Heart left ventricle (tissue), 16 donors: ENCODE measurements around the gene PODNL1. TPM values are rescaled to one million over a fixed set of nuclear protein-coding genes. Genes with fewer than 3 reads are reported as not detected.

Source experiments
- ATAC-seq, 4 donors: fragments of 200-7000 bp; cut with Tn5 transposase; one replicate each; pipeline ENCODE4 v1.9.1; 2020 to 2022; ENCODE audit warnings: moderate library complexity in 4 of 4, mild to moderate bottlenecking in 3 of 4, moderate number of reproducible peaks in 1 of 4
- DNase-seq, 5 donors: peaks; one replicate each; pipeline ENCODE4 v3.0.0-alpha.2; 2020
- H3K27ac ChIP-seq, 12 donors: fragments of 200-600 bp; sonication (generic) in 4 of 12; one replicate each; pipeline versions ENCODE4 v1.5.0 to v1.8.0; 2016 to 2022; ENCODE audit warnings: mild to moderate bottlenecking in 2 of 12
- H3K27me3 ChIP-seq, 9 donors: fragments of 200-600 bp; sonication (generic) in 2 of 9; one replicate each; pipeline versions ENCODE4 v1.5.1 to v1.8.0; 2016 to 2022; ENCODE audit warnings: mild to moderate bottlenecking in 3 of 9
- H3K36me3 ChIP-seq, 9 donors: fragments of 200-600 bp; sonication (generic) in 2 of 9; one replicate each; pipeline versions ENCODE4 v1.5.0 to v1.8.0; 2018 to 2022; ENCODE audit warnings: mild to moderate bottlenecking in 2 of 9
- H3K4me1 ChIP-seq, 12 donors: fragments of 200-600 bp; sonication (generic) in 4 of 12; one replicate each; pipeline versions ENCODE4 v1.5.0 to v1.8.0; 2016 to 2022; ENCODE audit warnings: mild to moderate bottlenecking in 3 of 12
- H3K4me3 ChIP-seq, 12 donors: fragments of 200-600 bp; sonication (generic) in 4 of 12; one replicate each; pipeline versions ENCODE4 v1.5.0 to v1.8.0; 2017 to 2022; ENCODE audit warnings: mild to moderate bottlenecking in 9 of 12, moderate library complexity in 4 of 12
- H3K9me3 ChIP-seq, 12 donors: fragments of 200-600 bp; sonication (generic) in 4 of 12; one replicate each; pipeline versions ENCODE4 v1.5.0 to v1.8.0; 2016 to 2022; ENCODE audit warnings: mild to moderate bottlenecking in 1 of 12
- CTCF ChIP-seq, 12 donors: fragments of 200-600 bp; sonication (generic) in 4 of 12; IDR thresholded peaks; one replicate each; pipeline versions ENCODE4 v1.5.0 to v1.8.0; 2018 to 2022; ENCODE audit warnings: antibody characterized with exemption in 12 of 12, mild to moderate bottlenecking in 5 of 12
- POLR2A ChIP-seq, 2 donors: fragments of 450-650 bp; IDR thresholded peaks; one replicate each; pipeline ENCODE4 v1.6.1; 2017; ENCODE audit warnings: antibody characterized with exemption in 2 of 2, mild to moderate bottlenecking in 2 of 2, moderate library complexity in 2 of 2
- WGBS, 4 donors: extraction: QIAGEN DNeasy Blood & Tissue Kit in 2 of 4; methylation state at CpG; one replicate each; pipeline versions ENCODE4 v1.1.5 to v1.1.7; 2013 to 2018; 5-methylcytosine and 5-hydroxymethylcytosine counted together
- intact Hi-C, 10 donors: fragments of 100-400 bp; cut with DNase I; formaldehyde crosslinking; loops; one replicate each; pipeline versions ENCODE4 v1.11.1 to v1.14.2; 2022
- polyA plus RNA-seq, 2 donors: library from polyadenylated mRNA; stranded (reverse); fragments of 200-250 nt; gene quantifications; one replicate each; pipeline ENCODE4 v1.2.3, GENCODE V29; 2013
- total RNA-seq, 9 donors: library from RNA; depleted of rRNA in 2 of 9; stranded (reverse); fragments of >200 nt in 2 of 9; fragmentation: NEBNext Ultra II Directional in 3 of 9; extraction: Animal tissue kit (Norgen Biotek cat#: 25700) in 3 of 9; gene quantifications; one replicate each; pipeline versions ENCODE4 v1.1.0 to v1.2.4, GENCODE V29; 2016 to 2023
- donor health status: ischemic (EF 13 %, LVEDD 7.1; RV severe dilation, severe dysfunction).
- donor health status: healthy with polysubstance abuse.
- donor health status: DM: no; HTN: yes; CAD: no.
- donor health status: DM: no; HTN: no; CAD: no.
- donor health status: ischemic (EF 25% LVEDD 6.9; RV normal size, moderate dysfunction).
- donor health status: ischemic (EF 25% LVEDD 5.7; RV mildly dilated, moderate dysfunction).
- donor health status: healthy.
- donor health status: DM: yes; HTN: yes; CAD: no.
- donor health status: ischemic (EF 35%, LVEDD 5.7; RV mildly dilated, moderate dysfunction).
- donor health status: nonischemic (EF 11% LVEDD 7.7; RV severe dilation, severe dysfunction).
- donor health status: DM: yes; HTN: yes; CAD: no.
- donor health status: PGD.
- donor health status: ischemic (EF 29% LVEDD 5.4; RV normal size, mild dysfunction).
- donor health status: nonischemic (EF 23%, LVEDD 6.1; RV moderate dilation, normal function).

The PODNL1 gene
- total and polyA plus RNA-seq, 11 donors, result 0.36 to 6.3 (median 1.6) TPM; not detected in 1

- 80 to 83% (median 82%) methylated on average over 5 of the region's 5 CpGs for WGBS, 4 donors
These were observed 43.7 kb downstream of the PODNL1 start for GRCh38 chr19:13894552-13894951.

GRCh38 chr19:13892870-13893269 lies 45.3 kb downstream of the PODNL1 start:
- intact Hi-C loops, result no loop called here
- no peaks in the 10 kb centered on the region for H3K36me3 ChIP-seq

More at GRCh38 chr19:13894552-13894951, 43.7 kb downstream of the PODNL1 start:
- no peak for ATAC-seq
- Histone ChIP-seq H3K27ac (no peak overlapping the region), H3K27me3 (no peaks in the 10 kb centered on the region), H3K9me3 (no peaks in the 10 kb centered on the region), H3K4me3 (no peak overlapping the region), H3K36me3 (no peaks in the 10 kb centered on the region), H3K4me1 (no peaks in the 10 kb centered on the region)
- intact Hi-C loops, result no loop called here
- no peak for DNase-seq
- no peak for TF ChIP-seq CTCF (IDR thresholded peaks at IDR 0.05)
- no peak for TF ChIP-seq POLR2A (IDR thresholded peaks at IDR 0.05)

GRCh38 chr19:13890136-13890535 lies 48.1 kb downstream of the PODNL1 start:
- WGBS, 4 donors, result 87 to 93% (median 91%) methylated on average over 4 to 13 of the region's 13 CpGs

More at GRCh38 chr19:13892870-13893269, 45.3 kb downstream of the PODNL1 start:
- no peak overlapping the region for H3K4me3 ChIP-seq
- no peak for TF ChIP-seq POLR2A (IDR thresholded peaks at IDR 0.05)
- no peak for TF ChIP-seq CTCF (IDR thresholded peaks at IDR 0.05)
- H3K9me3 ChIP-seq, result no peaks in the 10 kb centered on the region
- no peak overlapping the region for H3K27ac ChIP-seq
- H3K27me3 ChIP-seq, result no peaks in the 10 kb centered on the region
- ATAC-seq (no peak), DNase-seq (no peak)
- H3K4me1 ChIP-seq, result no peaks in the 10 kb centered on the region
- WGBS, 4 donors, result 72 to 81% (median 77%) methylated on average over 9 of the region's 9 CpGs

GRCh38 chr19:13888281-13888680 lies 49.9 kb downstream of the PODNL1 start:
- no peaks in the 10 kb centered on the region for H3K27me3 ChIP-seq
- H3K4me1 ChIP-seq, result peaks cover 0 to 8% (median 0%) of the 10 kb centered on the region in 12 donors
- no peak for DNase-seq
- no peak overlapping the region for H3K4me3 ChIP-seq
- ATAC-seq, result no peak
- WGBS, 4 donors, result 90 to 94% (median 92%) methylated on average over 9 to 16 of the region's 16 CpGs
- TF ChIP-seq CTCF (IDR thresholded peaks at IDR 0.05), result no peak
- TF ChIP-seq POLR2A (IDR thresholded peaks at IDR 0.05), result no peak
- intact Hi-C loops, result loop anchor here in 5 of 10 donors (10.0 kb wide), 3 partner anchors 157 to 457 kb away; no protein-coding TSS in a partner anchor
- H3K27ac ChIP-seq, result no peak overlapping the region
- no peaks in the 10 kb centered on the region for H3K36me3 ChIP-seq
- no peaks in the 10 kb centered on the region for H3K9me3 ChIP-seq

More at GRCh38 chr19:13890136-13890535, 48.1 kb downstream of the PODNL1 start:
- Histone ChIP-seq H3K4me3 (no peak overlapping the region), H3K36me3 (no peaks in the 10 kb centered on the region), H3K4me1 (peaks cover 0 to 4% (median 0%) of the 10 kb centered on the region in 12 donors), H3K27ac (no peak overlapping the region), H3K9me3 (no peaks in the 10 kb centered on the region), H3K27me3 (no peaks in the 10 kb centered on the region)
- ATAC-seq (no peak), DNase-seq (no peak)
- intact Hi-C loops, result no loop called here
- TF ChIP-seq CTCF (IDR thresholded peaks at IDR 0.05) (no peak), POLR2A (IDR thresholded peaks at IDR 0.05) (no peak)
